GM21619 (cell line): Measurements from ENCODE around the gene BBIP1.

Experiments used
- ATAC-seq: cut with Tn5 transposase; IDR thresholded peaks from one replicate; pipeline ENCODE4 v1.9.1; 2021; ENCODE audit not compliant: unreplicated experiment

Gene BBIP1

GRCh38 chr10:110918643-110919348, at the start of gene BBIP1:
Gene BBIP1, minus strand, starts transcription at chr10:110919180. Its CDS starts 1,023 bp downstream, at chr10:110918157.
- ATAC-seq, result peak; percentile 76

GRCh38 chr10:110967645-110968044, 48.7 kb upstream of the BBIP1 start:
- peak; percentile 42 for ATAC-seq

GRCh38 chr10:110967009-110967630, 48.1 kb upstream of the BBIP1 start:
- ATAC-seq, result peak; percentile 37

GRCh38 chr10:110966146-110966545, 47.2 kb upstream of the BBIP1 start:
- ATAC-seq, result no peak

- no peak for ATAC-seq
These were observed 46.2 kb upstream of the BBIP1 start for GRCh38 chr10:110965216-110965615.

DNA sequence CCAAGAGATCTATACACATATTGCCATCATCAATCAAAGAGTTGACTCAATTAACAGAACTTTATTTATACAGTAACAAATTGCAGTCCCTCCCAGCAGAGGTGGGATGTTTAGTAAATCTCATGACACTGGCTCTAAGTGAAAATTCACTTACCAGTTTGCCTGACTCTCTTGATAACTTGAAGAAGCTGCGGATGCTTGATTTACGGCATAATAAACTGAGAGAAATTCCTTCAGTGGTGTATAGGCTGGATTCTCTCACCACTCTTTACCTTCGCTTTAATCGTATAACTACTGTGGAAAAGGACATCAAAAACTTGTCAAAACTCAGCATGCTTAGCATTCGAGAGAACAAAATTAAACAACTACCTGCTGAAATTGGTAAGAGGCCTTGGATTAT, 45.7 kb upstream of the BBIP1 start:
- ATAC-seq, result no peak

- no peak for ATAC-seq
These were observed 44.2 kb upstream of the BBIP1 start for GRCh38 chr10:110963162-110963561.

DNA sequence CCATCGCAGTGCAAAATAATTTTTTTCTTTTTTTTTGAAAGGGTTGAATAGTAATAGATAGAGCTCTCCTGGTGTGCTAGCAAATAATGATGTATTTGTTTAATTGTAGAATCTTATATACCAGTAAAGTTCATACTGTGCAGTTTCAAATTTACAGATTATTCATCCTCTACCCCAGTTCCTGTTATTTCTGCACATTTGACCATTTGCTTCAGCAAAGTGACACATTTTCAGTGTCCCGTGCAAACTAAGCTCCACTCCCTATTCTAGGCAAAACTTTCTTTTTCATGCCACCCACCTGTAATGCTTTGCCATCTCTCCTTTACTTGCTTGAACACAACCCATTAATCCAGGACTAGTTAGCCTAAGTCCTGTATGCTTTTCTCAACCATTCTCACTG, 43.5 kb upstream of the BBIP1 start:
- ATAC-seq, result no peak

DNA sequence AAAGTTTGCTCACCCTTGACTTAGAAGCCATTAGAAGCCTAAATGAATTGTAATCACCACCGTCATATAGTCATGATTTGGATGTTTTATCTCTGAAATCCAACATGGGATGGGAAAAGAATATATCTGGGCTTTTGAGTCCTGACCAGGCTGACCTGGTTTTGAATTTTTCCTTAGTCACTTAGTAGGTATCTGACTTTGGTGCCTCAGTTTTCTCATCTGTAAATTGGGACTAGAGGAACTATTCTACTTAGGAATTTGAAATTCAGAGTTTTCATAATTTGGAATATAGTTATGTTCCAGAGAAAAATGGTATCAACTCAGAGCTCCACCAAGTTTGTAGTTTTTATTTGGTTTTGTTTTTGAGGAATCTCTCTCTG, 41.3 kb upstream of the BBIP1 start:
- ATAC-seq, result no peak

DNA sequence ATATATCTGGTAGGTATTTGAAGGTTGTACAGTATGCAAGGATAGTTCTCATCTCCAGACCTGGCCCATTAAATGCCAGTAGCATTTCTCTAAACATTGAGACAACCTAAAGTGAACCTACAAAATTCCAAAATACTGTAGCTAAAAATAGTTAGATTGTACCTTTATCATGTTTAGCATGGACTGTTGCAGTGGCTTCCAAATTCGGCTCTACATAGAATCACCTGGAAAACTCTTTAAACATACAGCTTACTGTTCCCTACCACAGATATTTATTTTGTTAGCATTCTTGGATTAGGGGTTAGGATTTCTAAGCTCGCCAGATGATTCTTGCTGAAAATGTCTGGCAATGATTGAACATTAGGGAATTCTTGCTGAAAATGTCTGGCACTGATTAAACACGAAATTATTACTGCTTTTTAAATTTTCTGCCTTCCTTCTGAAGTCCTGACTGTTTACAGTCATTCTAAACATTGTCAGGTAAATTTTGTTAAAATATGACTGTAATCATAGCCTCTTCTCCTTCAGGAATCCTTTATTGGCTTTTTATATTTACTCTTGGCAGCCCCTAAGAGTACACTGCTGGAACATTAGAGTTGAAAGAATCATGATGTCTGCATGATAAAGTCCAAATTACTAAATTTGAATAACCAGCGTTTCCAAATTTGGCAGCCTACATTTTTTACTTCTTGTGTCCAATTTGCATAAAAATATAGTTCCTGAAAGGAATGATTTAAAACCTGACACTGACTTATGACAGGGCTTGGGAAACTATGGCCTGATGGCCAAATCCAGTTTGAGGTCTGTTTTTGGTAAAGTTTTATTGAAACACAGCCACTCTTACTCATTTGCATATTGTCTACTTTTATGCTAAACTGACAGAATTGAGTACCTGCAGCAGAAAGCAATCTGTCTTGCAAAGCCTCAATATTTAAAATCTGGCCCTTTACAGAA, 40.7 kb upstream of the BBIP1 start:
- ATAC-seq, result no peak

DNA sequence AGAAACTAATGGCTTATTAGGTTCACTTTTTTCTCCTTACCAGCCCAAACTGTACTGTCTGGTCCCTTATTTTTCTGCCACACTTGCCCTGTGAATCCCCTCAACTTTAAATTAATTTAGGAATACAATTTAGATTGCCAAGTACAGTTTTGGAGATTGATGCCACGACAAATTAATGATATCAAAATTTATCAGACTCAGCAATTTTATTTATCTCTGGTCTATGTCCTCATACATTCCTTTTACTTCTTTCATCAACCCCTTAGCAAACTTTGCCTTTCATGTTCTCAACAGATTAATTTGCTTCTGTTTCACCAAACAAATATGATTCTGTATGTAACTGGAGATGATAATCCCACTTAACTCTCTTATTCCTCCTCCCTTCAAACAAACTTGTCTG, 38.6 kb upstream of the BBIP1 start:
- no peak for ATAC-seq

GRCh38 chr10:110951381-110951780, 32.4 kb upstream of the BBIP1 start:
- ATAC-seq, result no peak

- ATAC-seq, result no peak
These were observed 28.1 kb upstream of the BBIP1 start for GRCh38 chr10:110947061-110947595.

DNA sequence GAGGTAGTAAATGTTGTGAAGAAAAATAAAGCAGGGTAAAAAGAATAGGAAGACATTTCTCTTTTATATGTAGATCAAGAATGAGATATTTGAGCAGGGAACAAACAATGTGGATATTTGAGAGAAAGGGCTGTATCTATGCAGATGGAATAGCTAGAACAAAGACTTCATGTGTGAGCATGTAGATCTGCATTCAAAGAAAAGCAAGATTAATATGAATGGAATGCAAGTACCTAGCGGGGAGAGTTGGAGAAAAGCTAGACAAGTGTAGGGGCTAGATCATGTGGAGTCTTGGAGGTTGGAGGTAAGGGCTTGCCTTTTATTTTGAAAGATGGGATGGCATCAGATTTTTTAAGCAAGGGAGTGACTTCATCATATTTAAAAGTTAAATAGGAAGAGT, 27.5 kb upstream of the BBIP1 start:
- ATAC-seq, result no peak

- no peak for ATAC-seq
These were observed 25.9 kb upstream of the BBIP1 start for GRCh38 chr10:110944792-110945396.

- ATAC-seq, result no peak
These were observed 20.4 kb upstream of the BBIP1 start for GRCh38 chr10:110939419-110939818.

DNA sequence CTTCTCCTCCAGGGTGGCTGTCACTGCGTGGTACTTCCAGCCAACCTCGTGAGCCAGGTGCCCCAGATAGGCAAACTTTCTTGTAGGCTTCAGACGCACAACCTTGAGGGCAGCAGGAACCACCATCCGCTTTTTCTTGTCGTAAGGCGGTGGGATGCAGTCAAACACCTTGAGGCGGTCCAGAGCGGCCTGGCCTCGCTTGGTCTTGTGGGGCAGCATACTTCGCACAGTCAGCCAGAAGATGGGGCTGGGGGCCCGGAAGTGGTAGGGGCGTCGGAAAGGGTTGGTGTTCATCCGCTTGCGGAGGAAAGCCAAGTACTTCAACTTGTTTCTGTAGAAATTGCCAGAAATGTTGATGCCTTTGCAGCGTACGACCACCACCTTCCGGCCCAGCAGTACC, 17.8 kb upstream of the BBIP1 start:
- ATAC-seq, result no peak

DNA sequence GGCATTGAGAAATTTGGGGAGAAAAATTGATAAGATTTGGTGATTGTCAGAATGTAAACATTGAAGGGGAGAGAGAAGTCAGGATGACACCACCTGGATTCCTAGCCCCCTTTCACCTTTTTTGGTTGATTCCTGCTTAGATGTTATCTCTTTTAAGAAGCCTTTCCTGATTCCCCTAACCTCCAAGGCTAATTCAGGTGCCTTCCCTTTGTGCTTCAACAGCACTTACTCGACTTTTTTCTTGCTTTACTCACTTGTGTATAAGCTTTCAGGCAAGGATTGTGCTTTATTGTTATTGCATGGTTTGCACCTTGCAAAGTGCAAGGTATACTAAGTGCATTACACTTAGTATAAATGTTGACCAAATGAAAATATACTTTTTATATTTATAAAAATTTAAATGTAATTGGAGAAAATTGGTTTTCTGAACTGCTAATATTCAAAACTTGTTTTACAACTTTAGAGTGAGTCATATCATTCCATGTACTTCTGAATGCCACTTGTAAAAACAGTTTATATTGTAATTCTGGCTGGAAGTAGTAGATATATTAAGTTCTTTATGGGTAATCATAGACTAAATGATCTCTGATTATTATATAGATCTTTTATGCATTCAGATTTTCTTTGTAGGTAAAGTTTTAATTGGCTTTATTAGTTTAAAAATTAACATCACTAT, 13.7 kb upstream of the BBIP1 start:
- ATAC-seq, result no peak

GRCh38 chr10:110931769-110932381, 12.9 kb upstream of the BBIP1 start:
- ATAC-seq, result no peak

DNA sequence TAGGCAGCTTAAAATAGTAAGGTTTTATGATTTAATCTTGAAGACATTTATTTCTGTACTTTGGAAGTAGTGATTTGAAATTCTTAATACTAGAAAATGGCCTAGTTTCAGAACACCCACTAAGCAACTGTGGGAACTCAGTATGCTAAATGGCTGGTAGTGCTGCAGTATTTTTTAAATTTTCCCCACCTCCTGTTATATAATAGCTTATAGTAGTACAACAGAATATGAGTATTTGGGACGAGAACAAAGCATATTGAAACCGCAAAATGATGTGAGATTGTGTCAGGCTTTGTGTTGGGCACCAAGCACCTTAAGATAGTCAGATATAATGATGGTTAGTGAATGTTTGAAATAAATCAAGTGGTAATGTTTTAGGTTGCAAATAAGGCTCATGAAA, 8.5 kb upstream of the BBIP1 start:
- no peak for ATAC-seq
